PC-9 (cell line): ENCODE data around the gene UNCX. TPM values are rescaled to one million over a fixed set of nuclear protein-coding genes. Genes with fewer than 3 reads are reported as not detected.

Experiments used
- BruUV-seq: library from RNA; stranded (reverse); fragments of 400-500 nt; replicated peaks from 2 replicates; lab custom pipeline; 2021; lab: Mats Ljungman, UMichigan
- CTCF ChIA-PET: fragments of 300-600 bp; sonication (Branson Sonifier 250); formaldehyde crosslinking; loops from one replicate; lab custom pipeline; 2022; ENCODE audit warnings: antibody characterized with exemption; lab: Charles Lee
- POLR2A ChIA-PET: fragments of 300-600 bp; sonication (Branson Sonifier 250); formaldehyde crosslinking; loops from one replicate; lab custom pipeline; 2022; ENCODE audit warnings: antibody characterized with exemption; ENCODE audit not compliant: unreplicated experiment; lab: Charles Lee
- DNase-seq, 2 experiments: peaks; one replicate each; pipeline versions ENCODE4 v3.0.0 to v3.0.0-alpha.2; 2015 to 2022; ENCODE audit warnings: mixed read lengths in 1 of 2
- H2AFZ ChIP-seq: fragments of 200-600 bp; sonication (generic); 2 replicates; pipeline ENCODE4 v1.8.1; 2017; ENCODE audit warnings: antibody characterized with exemption
- H3F3A ChIP-seq: fragments of 200-600 bp; sonication (generic); 2 replicates; pipeline ENCODE4 v1.8.1; 2017; ENCODE audit warnings: antibody characterized with exemption, mild to moderate bottlenecking, low read depth; ENCODE audit not compliant: insufficient read depth
- H3K27ac ChIP-seq: fragments of 200-600 bp; sonication (generic); 2 replicates; pipeline ENCODE4 v1.6.1; 2016; ENCODE audit warnings: mixed run types
- H3K27me3 ChIP-seq: fragments of 200-600 bp; sonication (generic); 2 replicates; pipeline ENCODE4 v1.6.1; 2016; ENCODE audit warnings: low read depth, mixed run types; ENCODE audit not compliant: insufficient read depth
- H3K36me3 ChIP-seq: fragments of 200-600 bp; sonication (generic); 2 replicates; pipeline ENCODE4 v1.6.1; 2016; ENCODE audit warnings: low read depth, mixed run types
- H3K4me1 ChIP-seq: fragments of 200-600 bp; sonication (generic); replicated peaks from 2 replicates; pipeline ENCODE4 v1.6.1; 2016; ENCODE audit warnings: mixed run types; ENCODE audit not compliant: insufficient read depth
- H3K4me2 ChIP-seq: fragments of 200-600 bp; sonication (generic); 2 replicates; pipeline ENCODE4 v1.6.1; 2017; ENCODE audit warnings: mixed run types
- H3K4me3 ChIP-seq: fragments of 200-600 bp; sonication (generic); 2 replicates; pipeline ENCODE4 v1.6.1; 2016; ENCODE audit warnings: mixed run types
- H3K79me2 ChIP-seq: fragments of 200-600 bp; sonication (generic); 2 replicates; pipeline ENCODE4 v1.6.1; 2017; ENCODE audit warnings: low read depth, mixed run types
- H3K9me2 ChIP-seq: fragments of 200-600 bp; sonication (generic); 2 replicates; pipeline ENCODE4 v1.8.1; 2017; ENCODE audit warnings: mild to moderate bottlenecking; ENCODE audit not compliant: insufficient read depth
- H3K9me3 ChIP-seq: fragments of 200-600 bp; sonication (generic); 2 replicates; pipeline ENCODE4 v1.8.1; 2016; ENCODE audit warnings: low read depth; ENCODE audit not compliant: insufficient read depth
- H4K20me1 ChIP-seq: fragments of 200-600 bp; sonication (generic); 2 replicates; pipeline ENCODE4 v1.8.1; 2017; ENCODE audit not compliant: insufficient read depth
- EZH2 ChIP-seq: fragments of 200-600 bp; sonication (generic); IDR thresholded peaks from 2 replicates; pipeline ENCODE4 v1.8.0; 2017; ENCODE audit warnings: antibody characterized with exemption, low read depth
- intact Hi-C: fragments of 100-400 bp; cut with micrococcal nuclease; formaldehyde crosslinking; loops from one replicate; pipeline ENCODE4 v1.10.0; 2022; ENCODE audit not compliant: unreplicated experiment
- total RNA-seq: library from RNA; stranded (reverse); gene quantifications from 2 replicates; pipeline ENCODE4 v1.2.3, GENCODE V29; 2021
- TF ChIP-seq, protein P1 (sequence below): fragments of 200-600 bp; sonication (generic); conservative IDR thresholded peaks from 2 replicates; pipeline ENCODE4 v1.6.1; 2017; ENCODE audit warnings: mixed run types, antibody characterized with exemption, mild to moderate bottlenecking, moderate library complexity

The UNCX gene
- total RNA-seq, 1 experiment from 2014 or later = not detected

GRCh38 chr7:1246871-1247526, 14.3 kb downstream of the UNCX start:
- Histone ChIP-seq H4K20me1 (peaks cover 26% of the 10 kb centered on the region), H3K4me1 (0 out of 2 replicates have a peak, but pooled peaks cover 7% of the 10 kb centered on the region), H3K9me3 (no peaks in the 10 kb centered on the region), H3K79me2 (no peaks in the 10 kb centered on the region), H2AFZ (no peak overlapping the region), H3K27me3 (peaks cover 80% of the 10 kb centered on the region), H3K36me3 (no peaks in the 10 kb centered on the region), H3K4me3 (no peak overlapping the region), H3K4me2 (no peak overlapping the region), H3F3A (peaks cover 3% of the 10 kb centered on the region; the same call in 1 of the 2 replicates), H3K27ac (no peak overlapping the region), H3K9me2 (no peaks in the 10 kb centered on the region)
- no peak for TF ChIP-seq EZH2
- TF ChIP-seq, protein P1, sequence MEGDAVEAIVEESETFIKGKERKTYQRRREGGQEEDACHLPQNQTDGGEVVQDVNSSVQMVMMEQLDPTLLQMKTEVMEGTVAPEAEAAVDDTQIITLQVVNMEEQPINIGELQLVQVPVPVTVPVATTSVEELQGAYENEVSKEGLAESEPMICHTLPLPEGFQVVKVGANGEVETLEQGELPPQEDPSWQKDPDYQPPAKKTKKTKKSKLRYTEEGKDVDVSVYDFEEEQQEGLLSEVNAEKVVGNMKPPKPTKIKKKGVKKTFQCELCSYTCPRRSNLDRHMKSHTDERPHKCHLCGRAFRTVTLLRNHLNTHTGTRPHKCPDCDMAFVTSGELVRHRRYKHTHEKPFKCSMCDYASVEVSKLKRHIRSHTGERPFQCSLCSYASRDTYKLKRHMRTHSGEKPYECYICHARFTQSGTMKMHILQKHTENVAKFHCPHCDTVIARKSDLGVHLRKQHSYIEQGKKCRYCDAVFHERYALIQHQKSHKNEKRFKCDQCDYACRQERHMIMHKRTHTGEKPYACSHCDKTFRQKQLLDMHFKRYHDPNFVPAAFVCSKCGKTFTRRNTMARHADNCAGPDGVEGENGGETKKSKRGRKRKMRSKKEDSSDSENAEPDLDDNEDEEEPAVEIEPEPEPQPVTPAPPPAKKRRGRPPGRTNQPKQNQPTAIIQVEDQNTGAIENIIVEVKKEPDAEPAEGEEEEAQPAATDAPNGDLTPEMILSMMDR = no peak
- DNase-seq = no peak
- intact Hi-C loops = no loop called here
- POLR2A ChIA-PET = no interaction called here
- CTCF ChIA-PET = no interaction called here
- BruUV-seq = no TSS peak

DNA sequence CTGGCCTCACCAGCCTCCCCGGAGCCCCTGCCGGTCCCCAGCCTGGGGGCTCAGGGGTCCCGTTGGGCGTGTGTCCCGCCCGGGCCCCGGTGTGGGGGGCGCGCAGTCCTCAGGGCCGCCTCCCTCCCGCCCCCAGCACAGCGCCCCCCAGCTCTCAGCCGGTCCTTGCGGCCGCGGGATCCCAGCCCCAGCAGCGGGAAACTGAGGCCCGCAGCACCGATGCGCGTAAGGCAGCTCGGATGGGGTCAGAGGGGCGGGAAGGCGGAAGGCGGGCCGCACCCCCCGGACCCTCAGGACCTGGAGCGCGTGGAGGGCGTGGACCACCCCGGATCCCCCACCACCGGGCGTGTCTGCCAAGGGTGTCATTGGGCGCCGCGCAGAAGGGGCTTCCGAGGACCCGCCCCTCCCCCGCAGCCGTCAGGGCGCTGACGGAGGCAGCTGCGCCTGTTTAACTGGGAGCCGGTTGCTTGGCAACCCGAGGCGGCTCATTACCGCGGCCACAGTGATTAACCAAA, 14.9 kb downstream of the UNCX start:
- Histone ChIP-seq H4K20me1 (peaks cover 26% of the 10 kb centered on the region), H3K4me1 (0 out of 2 replicates have a peak, but pooled peaks cover 7% of the 10 kb centered on the region), H3K9me3 (no peaks in the 10 kb centered on the region), H3K4me3 (no peak overlapping the region), H2AFZ (no peak overlapping the region), H3K79me2 (no peaks in the 10 kb centered on the region), H3K27ac (no peak overlapping the region), H3K9me2 (no peaks in the 10 kb centered on the region), H3K36me3 (no peaks in the 10 kb centered on the region), H3K27me3 (peaks cover 80% of the 10 kb centered on the region), H3F3A (peaks cover 3% of the 10 kb centered on the region; the same call in 1 of the 2 replicates), H3K4me2 (no peak overlapping the region)
- ChIA-PET CTCF (interaction anchor here (0.6 kb wide), 1 partner anchor 108 kb away, joined by 3 read pairs; no protein-coding TSS in a partner anchor), POLR2A (no interaction called here)
- DNase-seq = no peak
- intact Hi-C loops = no loop called here
- BruUV-seq = no TSS peak
- TF ChIP-seq, protein P1 = no peak
- TF ChIP-seq EZH2 = no peak

- Histone ChIP-seq H3F3A (peaks cover 3% of the 10 kb centered on the region; the same call in 1 of the 2 replicates), H3K27ac (no peak overlapping the region), H3K4me1 (0 out of 2 replicates have a peak, but pooled peaks cover 7% of the 10 kb centered on the region), H4K20me1 (peaks cover 26% of the 10 kb centered on the region), H2AFZ (no peak overlapping the region), H3K27me3 (peaks cover 80% of the 10 kb centered on the region), H3K9me2 (no peaks in the 10 kb centered on the region), H3K9me3 (no peaks in the 10 kb centered on the region), H3K79me2 (no peaks in the 10 kb centered on the region), H3K4me3 (no peak overlapping the region), H3K4me2 (no peak overlapping the region), H3K36me3 (no peaks in the 10 kb centered on the region)
- TF ChIP-seq EZH2 = no peak
- TF ChIP-seq, protein P1 = no peak
- ChIA-PET CTCF (interaction anchor here (0.6 kb wide), 1 partner anchor 109 kb away, joined by 3 read pairs; no protein-coding TSS in a partner anchor), POLR2A (interaction anchor here (0.6 kb wide), 1 partner anchor 153 kb away, joined by 4 read pairs; no protein-coding TSS in a partner anchor)
- DNase-seq = no peak
- no TSS peak for BruUV-seq
- intact Hi-C loops = no loop called here
These were observed 15.7 kb downstream of the UNCX start for GRCh38 chr7:1248143-1248915.
